Measurements from ENCODE around the gene MMP28. TPM values are rescaled to one million over a fixed set of nuclear protein-coding genes. Genes with fewer than 3 reads are reported as not detected.
"Not testable (repeated sequence)": the region's sequence is repeated elsewhere in the genome, so short reads cannot be mapped to it uniquely, and the experiment has no call there.

The MMP28 gene
- total RNA-seq, 1 experiment from 2014 or later: not detected

GRCh38 chr17:35752471-35752870 lies 43.0 kb downstream of the MMP28 start:
- no peak overlapping the region for H3K4ac ChIP-seq (ENCODE audit: low read depth, low read length)
- H3K27me3 ChIP-seq (ENCODE audit: insufficient read depth, low read length): peaks cover 7% of the 10 kb centered on the region; the same call in 1 of the 2 replicates
- Mint-ChIP-seq H3K9me3 (no peaks in the 10 kb centered on the region; a peak in 2 of 5 replicates), H3K4me3 (no peak overlapping the region), H3K36me3 (ENCODE audit: insufficient read depth in 1 of 3, low read depth in 3 of 3) (no peaks in the 10 kb centered on the region), H3K4me1 (peaks cover 20 to 30% of the 10 kb centered on the region in 2 experiments), H3K27me3 (ENCODE audit: low read depth) (peaks cover 35% of the 10 kb centered on the region), H3K27ac (no peak overlapping the region; a peak in 1 of 7 replicates)
- H3K4me2 ChIP-seq (ENCODE audit: insufficient read depth, insufficient read length, low read length): no peak overlapping the region
- no peak overlapping the region for H3K18ac ChIP-seq (ENCODE audit: insufficient read length, low read depth, low read length)
- no peak overlapping the region for H2BK120ac ChIP-seq (ENCODE audit: low read depth, low read length, poor library complexity, severe bottlenecking)
- H3K56ac ChIP-seq (ENCODE audit: insufficient read length, low read depth, low read length): no peak overlapping the region
- no peaks in the 10 kb centered on the region for H3K9me3 ChIP-seq (ENCODE audit: control insufficient read depth, low read depth, low read length)
- no peak overlapping the region for H3K14ac ChIP-seq (ENCODE audit: insufficient read depth, low read length)
- H2BK15ac ChIP-seq (ENCODE audit: low read depth, low read length): no peak overlapping the region
- no peak overlapping the region for H2AK5ac ChIP-seq (ENCODE audit: insufficient read length, low read length)
- no peaks in the 10 kb centered on the region for H3K4me1 ChIP-seq (ENCODE audit: insufficient read depth, low read length)
- H2BK5ac ChIP-seq (ENCODE audit: insufficient read length, low read length): no peak overlapping the region
- H2BK12ac ChIP-seq (ENCODE audit: insufficient read length, low read depth, low read length): no peak overlapping the region
- WGBS (ENCODE audit: extremely low coverage, insufficient read length, low lambda C conversion rate): no CpG with 5 or more reads among the region's 16 CpGs
- H3T11ph ChIP-seq (ENCODE audit: low read length): no peak overlapping the region
- no peak overlapping the region for H4K91ac ChIP-seq (ENCODE audit: insufficient read length, low read depth, low read length)
- no peaks in the 10 kb centered on the region for H3K79me2 ChIP-seq (ENCODE audit: insufficient read depth, low read length)
- no peaks in the 10 kb centered on the region for H3K79me1 ChIP-seq (ENCODE audit: insufficient read depth, low read depth, low read length, poor library complexity, severe bottlenecking)
- H3K9ac ChIP-seq (ENCODE audit: extremely low read depth, insufficient read length, low read length): no peak overlapping the region
- H4K20me1 ChIP-seq (ENCODE audit: control insufficient read depth, insufficient read depth, insufficient read length): no peaks in the 10 kb centered on the region
- no peak for TF ChIP-seq CTCF (conservative IDR thresholded peaks at IDR 0.05)
- no peak overlapping the region for H2AFZ ChIP-seq (ENCODE audit: low read length)
- H4K5ac ChIP-seq (ENCODE audit: insufficient read length, low read depth, low read length): no peak overlapping the region
- no peak overlapping the region for H3K23ac ChIP-seq (ENCODE audit: insufficient read length, low read depth, low read length)
- no peak overlapping the region for H3K27ac ChIP-seq (ENCODE audit: insufficient read length, low read depth, low read length)
- H2BK20ac ChIP-seq (ENCODE audit: low read depth, low read length, poor library complexity, severe bottlenecking): no peak overlapping the region
- no peak for DNase-seq
- no peak overlapping the region for H4K8ac ChIP-seq (replicated peaks; ENCODE audit: insufficient read length, low read depth, low read length)
- no peaks in the 10 kb centered on the region for H3K23me2 ChIP-seq (ENCODE audit: insufficient read length, low read depth, low read length, poor library complexity, severe bottlenecking)

DNA sequence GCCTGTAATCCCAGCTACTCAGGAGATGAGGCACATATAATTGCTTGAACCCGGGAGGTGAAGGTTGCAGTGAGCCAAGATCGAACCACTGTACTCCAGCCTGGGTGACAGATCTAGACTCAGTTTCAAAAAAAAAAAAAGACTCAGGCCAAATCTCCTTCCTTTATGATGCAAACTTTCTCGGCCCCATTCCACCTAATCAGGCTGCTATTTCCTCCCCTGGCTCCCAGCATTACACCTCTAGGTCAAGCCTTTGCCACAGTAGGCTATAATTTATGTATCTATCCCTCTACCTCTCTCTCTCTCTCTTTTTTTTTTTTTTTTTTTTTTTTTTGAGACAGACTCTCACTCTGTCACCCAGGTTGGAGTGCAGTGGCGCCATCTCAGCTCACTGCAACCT lies 43.9 kb downstream of the MMP28 start:
- H3K56ac ChIP-seq (ENCODE audit: insufficient read length, low read depth, low read length); H3K23ac ChIP-seq (ENCODE audit: insufficient read length, low read depth, low read length); H3K4ac ChIP-seq (ENCODE audit: low read depth, low read length); H3K79me1 ChIP-seq (ENCODE audit: insufficient read depth, low read depth, low read length, poor library complexity, severe bottlenecking); H3K4me2 ChIP-seq (ENCODE audit: insufficient read depth, insufficient read length, low read length); H2AK5ac ChIP-seq (ENCODE audit: insufficient read length, low read length); H3K36me3 Mint-ChIP-seq (ENCODE audit: insufficient read depth in 1 of 3, low read depth in 3 of 3); H2AFZ ChIP-seq (ENCODE audit: low read length); H3K18ac ChIP-seq (ENCODE audit: insufficient read length, low read depth, low read length); H3K27me3 ChIP-seq (ENCODE audit: insufficient read depth, low read length); H2BK15ac ChIP-seq (ENCODE audit: low read depth, low read length); H3T11ph ChIP-seq (ENCODE audit: low read length); H2BK120ac ChIP-seq (ENCODE audit: low read depth, low read length, poor library complexity, severe bottlenecking); H3K79me2 ChIP-seq (ENCODE audit: insufficient read depth, low read length); H3K4me3 Mint-ChIP-seq; H2BK12ac ChIP-seq (ENCODE audit: insufficient read length, low read depth, low read length); H2BK5ac ChIP-seq (ENCODE audit: insufficient read length, low read length); H3K9me3 ChIP-seq (ENCODE audit: control insufficient read depth, low read depth, low read length); H3K27ac Mint-ChIP-seq; H4K20me1 ChIP-seq (ENCODE audit: control insufficient read depth, insufficient read depth, insufficient read length); DNase-seq; H4K5ac ChIP-seq (ENCODE audit: insufficient read length, low read depth, low read length); H3K27ac ChIP-seq (ENCODE audit: insufficient read length, low read depth, low read length); H3K9ac ChIP-seq (ENCODE audit: extremely low read depth, insufficient read length, low read length); H3K4me1 ChIP-seq (ENCODE audit: insufficient read depth, low read length); H2BK20ac ChIP-seq (ENCODE audit: low read depth, low read length, poor library complexity, severe bottlenecking); H4K91ac ChIP-seq (ENCODE audit: insufficient read length, low read depth, low read length); H4K8ac ChIP-seq (replicated peaks; ENCODE audit: insufficient read length, low read depth, low read length); H3K23me2 ChIP-seq (ENCODE audit: insufficient read length, low read depth, low read length, poor library complexity, severe bottlenecking); H3K9me3 Mint-ChIP-seq; H3K14ac ChIP-seq (ENCODE audit: insufficient read depth, low read length): not testable (repeated sequence)
- no CpG with 5 or more reads among the region's 4 CpGs for WGBS (ENCODE audit: extremely low coverage, insufficient read length, low lambda C conversion rate)
- peaks cover 35% of the 10 kb centered on the region for H3K27me3 Mint-ChIP-seq (ENCODE audit: low read depth)
- H3K4me1 Mint-ChIP-seq: peaks cover 20 to 33% of the 10 kb centered on the region in 2 experiments

Measured in H9 (cell line).